GM18909 (cell line): ENCODE data around the gene SOX21.
"Not testable (repeated sequence)": the region's sequence is repeated elsewhere in the genome, so short reads cannot be mapped to it uniquely, and the experiment has no call there.

Experiments
- ATAC-seq: cut with Tn5 transposase; IDR thresholded peaks from one replicate; pipeline ENCODE4 v1.9.1; 2021; ENCODE audit warnings: mild to moderate bottlenecking; ENCODE audit not compliant: unreplicated experiment, poor library complexity

The SOX21 gene

DNA sequence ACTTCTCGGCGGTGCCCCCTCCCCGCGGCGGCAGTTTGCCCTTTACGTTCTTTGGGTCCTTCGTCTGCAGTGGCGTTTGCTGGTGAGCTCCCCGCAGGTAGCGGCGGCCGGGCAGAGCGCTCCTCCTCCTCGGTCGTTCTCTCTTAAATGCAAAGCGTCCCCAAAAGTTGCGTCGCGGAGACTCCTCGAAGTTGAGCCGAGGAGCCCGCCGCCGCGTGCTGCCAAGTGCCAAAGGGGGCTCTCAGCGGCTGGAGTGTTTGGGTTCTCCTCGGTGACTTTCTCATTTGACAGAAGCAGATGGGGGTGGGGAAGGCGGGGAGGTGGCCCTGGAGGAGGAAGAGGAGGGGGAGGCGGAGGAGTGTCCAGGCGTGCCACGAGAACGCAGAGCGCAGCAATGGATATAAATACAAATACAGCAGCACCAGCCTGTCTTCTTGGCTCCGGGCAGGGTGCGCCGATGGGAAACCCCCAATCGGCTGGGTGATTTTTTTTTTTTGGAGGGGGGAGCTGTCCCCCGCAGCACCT is at the start of gene SOX21:
SOX21 (minus strand) TSS at position 259 of the 525 bp plus-strand sequence. CDS start 496 bp downstream, outside the sequence.
- ATAC-seq = no peak

DNA sequence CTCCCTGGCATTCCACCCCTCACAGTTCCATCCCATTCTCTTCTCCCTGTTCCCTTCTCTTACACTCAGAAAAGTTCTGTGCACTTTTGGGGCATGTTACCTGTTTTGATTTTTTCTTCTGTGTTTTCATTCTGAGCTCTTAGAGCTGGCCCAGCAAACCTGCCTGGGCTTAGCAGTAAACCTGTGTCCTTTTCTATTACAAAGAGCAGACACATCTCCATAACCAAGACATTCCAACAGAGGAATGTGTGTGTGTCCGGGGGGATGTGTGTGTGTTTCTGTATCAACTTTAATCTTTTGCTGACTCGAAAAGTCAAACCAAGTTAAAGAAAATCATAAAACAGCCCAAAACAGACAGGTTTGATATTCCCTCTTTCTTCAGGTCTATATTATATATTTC is 49.1 kb upstream of the SOX21 start:
- ATAC-seq = no peak

DNA sequence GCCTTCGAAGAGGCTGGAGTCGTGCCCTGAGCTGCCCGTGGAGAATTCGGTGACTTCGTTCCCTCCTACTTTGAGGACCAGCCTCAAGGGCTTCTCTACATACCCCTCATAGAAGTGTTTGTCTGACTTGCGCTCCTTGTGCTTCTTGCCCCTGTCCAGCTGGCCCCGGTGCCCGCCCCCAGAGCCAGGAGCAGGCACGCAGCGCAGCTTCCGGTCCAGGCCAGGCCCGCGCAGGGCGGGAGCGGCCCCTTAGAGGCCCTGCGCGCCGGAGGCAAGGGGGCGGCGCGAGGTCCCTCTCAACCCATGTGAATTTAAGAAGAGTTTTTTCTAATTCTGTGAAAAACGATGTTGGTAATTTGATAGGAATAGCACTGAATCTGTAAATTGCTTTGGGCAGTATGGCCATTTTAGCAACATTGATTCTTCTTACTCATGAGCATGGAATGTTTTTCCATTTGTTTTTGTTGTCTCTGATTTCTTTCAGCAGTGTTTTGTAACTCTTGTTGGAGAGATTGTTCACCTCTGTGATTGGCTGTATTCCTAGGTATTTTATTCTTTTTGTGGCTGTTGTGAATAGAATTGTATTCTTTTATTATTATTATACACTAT is 46.9 kb upstream of the SOX21 start:
- ATAC-seq = no peak

DNA sequence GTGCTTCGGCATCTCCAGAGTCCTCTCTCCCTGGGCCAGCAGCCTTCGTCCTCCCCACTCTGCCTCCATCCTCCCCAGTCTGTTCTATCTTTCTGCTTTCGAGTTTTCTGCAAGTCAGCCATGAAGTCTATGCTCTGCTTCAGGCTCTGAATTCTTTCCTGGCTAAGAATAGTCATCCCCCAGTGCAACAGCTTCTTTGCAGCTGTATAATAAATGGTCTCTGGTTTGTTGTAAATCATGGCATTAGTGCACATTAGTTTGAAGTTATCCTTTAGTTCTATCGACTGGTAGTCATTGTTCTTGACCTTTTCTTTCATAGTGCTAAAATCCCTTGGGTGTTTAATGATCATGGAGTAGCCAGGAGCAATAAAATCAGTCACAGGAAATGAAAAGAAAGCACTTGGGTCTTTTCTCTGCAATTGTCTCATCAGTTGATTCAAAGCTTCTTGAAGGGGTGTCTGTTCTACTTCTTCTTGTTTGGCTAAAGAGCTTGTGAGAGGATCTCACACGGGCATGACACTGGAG is 46.2 kb upstream of the SOX21 start:
- ATAC-seq = no peak

DNA sequence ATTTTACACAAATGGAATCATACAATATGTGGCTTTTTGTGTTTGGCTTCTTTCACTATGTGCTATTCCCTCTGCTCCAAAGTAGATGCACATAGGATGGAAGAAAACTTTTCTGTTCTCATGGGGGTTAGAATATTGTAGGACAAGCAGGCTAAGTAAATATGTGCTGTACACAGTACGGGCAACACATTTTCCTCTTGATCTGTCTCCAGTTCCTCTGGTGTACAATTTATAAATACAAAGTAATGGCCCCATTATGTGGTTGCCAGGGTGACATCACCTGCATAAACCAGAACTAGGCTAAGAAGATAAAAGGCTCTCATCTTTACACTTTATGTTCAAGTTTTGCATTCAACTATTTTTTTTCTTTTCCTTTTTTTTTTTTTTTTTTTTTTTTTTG is 41.0 kb upstream of the SOX21 start:
- ATAC-seq = no peak

DNA sequence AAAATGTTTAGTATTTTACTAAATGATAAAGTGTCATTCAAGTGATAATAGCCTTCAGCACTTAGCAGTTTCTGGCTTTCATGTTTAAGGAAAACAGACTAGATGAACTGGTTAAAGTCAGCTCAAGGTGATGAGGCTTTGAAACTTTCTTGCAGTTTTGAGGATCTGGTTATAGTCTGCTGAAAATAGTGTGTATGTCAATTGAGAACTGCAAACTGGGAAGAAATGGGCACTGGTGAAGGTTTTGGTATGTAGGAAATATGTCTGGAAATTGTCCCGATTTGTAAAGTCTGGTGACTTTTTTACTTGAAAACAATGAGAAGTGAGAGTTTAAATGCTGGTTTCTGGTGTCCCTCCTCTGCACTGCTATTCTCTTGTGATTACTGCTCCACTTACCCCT is 36.8 kb upstream of the SOX21 start:
- ATAC-seq = no peak

DNA sequence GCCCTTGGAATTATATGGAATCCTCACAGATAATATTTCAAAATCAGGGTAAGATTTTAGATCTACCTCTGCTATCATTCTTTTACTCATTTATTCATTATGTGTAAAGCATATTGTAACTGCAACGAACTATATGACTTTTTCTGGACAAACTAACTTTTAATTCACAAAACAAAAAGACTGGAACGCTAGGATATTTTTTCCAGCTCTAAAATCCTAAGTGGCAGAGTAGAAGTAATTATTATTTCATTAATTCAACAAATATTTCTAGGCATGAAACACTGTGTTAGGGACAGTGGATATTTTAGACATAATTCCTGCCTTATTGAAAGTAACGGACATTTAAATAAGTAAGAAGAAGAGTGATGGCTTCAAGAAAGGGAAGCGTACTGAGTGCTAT is 26.9 kb upstream of the SOX21 start:
- no peak for ATAC-seq

DNA sequence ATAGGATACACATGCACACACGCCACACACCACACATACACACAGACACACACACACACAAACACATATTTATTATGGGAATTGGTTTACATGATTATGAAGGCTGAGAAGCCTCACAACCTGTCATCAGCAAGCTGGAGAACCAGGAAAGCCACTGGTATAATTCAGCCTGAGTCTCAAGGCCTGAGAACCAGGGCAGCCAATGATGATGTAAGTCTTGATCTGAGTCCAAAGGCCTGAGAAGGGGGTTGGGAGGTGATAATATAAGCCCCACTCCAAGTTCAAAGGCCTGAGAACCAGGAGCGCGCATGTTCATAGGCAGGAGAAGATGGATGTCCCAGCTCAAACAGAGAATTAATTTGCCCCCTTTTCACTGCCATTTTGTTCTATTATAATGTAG is 18.7 kb upstream of the SOX21 start:
- no peak for ATAC-seq

DNA sequence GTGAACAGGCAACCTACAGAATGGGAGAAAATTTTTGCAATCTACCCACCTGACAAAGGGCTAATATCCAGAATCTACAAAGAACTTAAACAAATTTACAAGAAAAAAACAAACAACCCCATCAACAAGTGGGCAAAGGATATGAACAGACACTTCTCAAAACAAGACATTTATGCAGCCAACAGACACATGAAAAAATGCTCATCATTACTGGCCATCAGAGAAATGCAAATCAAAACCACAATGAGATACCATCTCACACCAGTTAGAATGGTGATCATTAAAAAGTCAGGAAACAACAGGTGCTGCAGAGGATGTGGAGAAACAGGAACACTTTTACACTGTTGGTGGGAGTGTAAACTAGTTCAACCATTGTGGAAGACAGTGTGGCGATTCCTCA is 17.6 kb upstream of the SOX21 start:
- ATAC-seq = not testable (repeated sequence)

DNA sequence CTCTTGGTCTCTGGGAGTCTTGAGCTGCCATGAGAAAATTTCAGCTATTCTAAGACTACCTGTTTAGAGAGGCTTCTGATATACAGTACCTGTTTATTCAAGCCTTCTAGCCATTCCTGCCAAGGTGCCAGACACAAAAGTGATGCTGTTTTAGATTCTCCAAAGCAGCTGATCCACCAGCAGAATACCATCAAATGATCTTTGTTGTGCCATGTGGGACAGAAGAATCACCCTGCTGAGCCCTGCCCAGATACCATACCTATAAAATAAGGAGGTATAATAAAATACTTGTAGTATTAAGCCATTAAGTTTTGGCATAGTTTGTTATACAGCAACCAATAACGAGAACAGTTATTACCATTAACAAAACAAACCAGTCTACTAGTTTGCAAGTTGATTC is 14.1 kb upstream of the SOX21 start:
- no peak for ATAC-seq

DNA sequence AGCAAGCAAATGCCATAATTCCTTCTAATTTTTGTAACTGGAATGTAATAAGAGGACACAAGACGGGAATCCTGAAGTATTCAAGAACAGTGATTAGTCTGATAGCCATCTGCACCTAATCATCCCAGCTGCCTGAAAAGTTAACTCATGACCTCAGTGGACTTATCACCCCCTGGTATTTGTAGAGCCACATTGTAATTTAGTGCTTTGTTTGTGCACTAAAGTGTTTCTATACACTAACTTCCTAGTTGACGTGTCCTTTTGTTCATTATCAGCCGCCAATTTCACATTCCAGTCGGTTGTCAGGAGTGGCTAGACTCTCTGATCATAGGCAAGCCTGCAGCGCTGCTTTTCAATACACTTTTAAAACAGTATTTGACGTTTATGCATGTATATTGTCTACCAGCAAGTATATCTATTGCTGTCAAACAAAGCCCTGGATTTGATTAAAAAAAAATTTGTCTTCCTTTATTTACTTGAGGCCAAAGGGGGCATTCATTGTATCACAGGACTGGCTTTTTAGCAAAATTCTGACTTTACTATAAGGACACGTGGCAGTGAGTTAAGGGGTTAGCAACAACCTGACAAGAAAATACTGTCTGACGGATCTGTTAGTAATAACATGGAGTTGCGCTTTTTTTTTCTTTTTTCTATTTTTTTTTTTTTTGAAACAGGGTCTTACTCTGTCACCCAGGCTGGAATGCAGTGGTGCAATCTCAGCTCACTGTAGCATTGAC is 10.4 kb upstream of the SOX21 start:
- no peak for ATAC-seq

DNA sequence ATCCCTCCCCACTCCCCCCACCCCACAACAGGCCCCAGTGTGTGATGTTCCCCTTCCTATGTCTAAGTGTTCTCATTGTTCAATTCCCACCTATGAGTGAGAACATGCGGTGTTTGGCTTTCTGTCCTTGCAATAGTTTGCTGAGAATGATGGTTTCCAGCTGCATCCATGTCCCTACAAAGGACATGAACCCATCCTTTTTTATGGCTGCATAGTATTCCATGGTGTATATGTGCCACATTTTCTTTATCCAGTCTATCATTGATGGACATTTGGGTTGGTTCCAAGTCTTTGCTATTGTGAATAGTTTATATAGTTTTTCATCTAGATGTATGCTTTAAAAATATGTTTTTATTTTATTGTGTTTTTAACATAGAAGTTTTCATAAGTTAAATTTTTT is 6.4 kb upstream of the SOX21 start:
- not testable (repeated sequence) for ATAC-seq

DNA sequence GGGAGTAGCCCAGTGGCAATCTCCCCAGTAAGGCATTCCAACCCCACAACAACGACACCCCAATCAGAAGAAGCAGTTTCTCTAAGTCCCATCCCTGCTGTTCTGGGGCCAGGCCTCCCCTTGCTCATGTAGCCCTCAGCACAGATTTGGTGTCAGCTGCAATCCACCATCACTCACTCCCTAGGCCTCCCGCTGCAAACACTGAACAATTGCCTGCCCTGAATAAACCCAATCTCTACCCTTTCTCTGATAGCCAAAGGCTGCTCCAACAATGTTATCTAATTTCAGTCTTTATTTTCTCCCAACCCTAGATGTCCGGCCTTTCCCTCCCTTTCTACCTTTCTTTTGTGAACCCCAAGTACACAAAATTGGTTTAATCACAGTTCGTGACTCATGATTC is 5.6 kb upstream of the SOX21 start:
- no peak for ATAC-seq

DNA sequence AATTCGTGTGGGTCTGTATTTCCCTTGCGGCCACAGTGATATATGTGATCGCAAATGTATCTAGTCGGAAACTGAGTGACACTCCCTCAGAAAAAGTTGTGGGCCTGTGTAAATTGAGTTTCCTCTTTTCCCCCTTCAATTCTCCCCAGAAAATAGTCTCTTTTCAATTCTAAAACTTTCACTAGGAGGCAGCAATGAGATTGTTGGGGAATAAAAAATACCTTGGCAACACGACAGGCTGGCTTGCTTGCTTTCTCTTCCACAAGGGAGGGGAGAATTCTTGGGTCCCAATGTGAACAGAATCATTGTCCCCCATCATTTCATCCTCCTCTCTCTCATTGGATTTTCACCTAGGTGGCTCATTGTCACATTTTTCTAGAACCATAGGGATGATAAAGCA is 3.7 kb upstream of the SOX21 start:
- no peak for ATAC-seq

DNA sequence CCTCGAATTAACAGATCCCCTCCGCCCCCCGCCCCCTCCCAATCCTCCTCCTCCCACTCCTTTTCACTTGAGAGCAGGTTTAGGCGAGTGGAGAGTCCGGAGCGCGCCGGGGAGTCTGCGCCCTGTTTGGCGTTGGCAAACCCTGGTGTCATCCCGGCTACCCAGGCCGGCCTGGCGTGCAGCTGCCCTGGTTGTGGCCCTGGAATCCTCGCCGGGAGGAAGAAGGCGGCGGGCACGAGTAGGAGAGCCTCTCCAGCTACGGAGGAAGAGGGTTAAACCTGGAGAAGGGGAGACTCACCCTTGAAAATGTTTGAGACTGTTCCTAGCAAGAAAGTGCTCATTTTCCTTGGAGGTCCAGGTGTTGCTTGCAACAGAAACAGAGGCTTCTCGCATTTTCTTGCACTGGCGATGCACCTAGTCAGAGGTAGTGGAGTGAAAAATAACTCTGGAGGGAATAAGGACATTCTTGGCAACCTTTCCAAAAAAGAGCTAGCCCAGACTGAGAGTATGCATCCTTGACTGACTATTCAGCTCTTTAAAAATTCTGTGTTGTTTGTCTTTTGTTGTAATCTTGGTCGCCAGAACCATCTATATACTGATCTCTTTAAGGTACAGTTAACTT is 1.3 kb upstream of the SOX21 start:
- no peak for ATAC-seq

DNA sequence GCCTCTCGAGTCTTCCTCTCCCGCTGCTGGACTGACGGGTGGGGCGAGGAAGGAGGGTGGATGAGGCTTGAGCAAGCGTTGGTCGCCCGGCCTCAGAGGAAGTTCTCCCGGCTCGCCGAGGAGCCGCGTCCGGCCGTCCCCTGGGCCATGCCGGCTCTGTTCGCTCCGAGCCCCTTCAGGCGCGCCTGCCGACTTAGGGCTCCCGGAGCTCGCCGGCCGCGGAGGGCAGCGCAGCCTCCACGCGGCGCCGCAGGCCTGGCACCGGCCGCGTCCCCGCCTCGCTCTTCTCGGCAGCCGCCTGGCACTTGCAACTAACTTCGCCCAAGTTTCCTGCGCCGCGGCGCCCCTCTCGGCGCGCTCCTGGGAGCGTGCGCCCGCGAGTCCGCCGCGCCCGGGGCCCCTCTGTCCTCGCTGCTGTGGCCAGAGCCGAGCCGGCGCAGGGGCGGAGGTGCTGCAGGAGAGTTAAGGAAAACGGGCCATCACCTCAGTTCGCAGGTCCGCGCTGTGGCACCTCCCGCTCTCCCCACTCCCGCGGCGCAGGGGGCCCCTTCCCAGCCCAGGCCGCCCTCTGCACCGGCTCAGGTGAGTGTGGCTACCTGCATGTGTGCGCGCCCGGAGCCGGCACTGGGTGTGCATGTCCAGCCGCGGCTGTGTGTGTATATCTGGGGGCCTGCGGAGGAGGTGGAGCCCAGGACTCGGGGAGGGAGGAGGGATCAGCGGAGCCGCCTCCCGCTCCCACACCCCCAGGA is 641 bp upstream of the SOX21 start:
- no peak for ATAC-seq

DNA sequence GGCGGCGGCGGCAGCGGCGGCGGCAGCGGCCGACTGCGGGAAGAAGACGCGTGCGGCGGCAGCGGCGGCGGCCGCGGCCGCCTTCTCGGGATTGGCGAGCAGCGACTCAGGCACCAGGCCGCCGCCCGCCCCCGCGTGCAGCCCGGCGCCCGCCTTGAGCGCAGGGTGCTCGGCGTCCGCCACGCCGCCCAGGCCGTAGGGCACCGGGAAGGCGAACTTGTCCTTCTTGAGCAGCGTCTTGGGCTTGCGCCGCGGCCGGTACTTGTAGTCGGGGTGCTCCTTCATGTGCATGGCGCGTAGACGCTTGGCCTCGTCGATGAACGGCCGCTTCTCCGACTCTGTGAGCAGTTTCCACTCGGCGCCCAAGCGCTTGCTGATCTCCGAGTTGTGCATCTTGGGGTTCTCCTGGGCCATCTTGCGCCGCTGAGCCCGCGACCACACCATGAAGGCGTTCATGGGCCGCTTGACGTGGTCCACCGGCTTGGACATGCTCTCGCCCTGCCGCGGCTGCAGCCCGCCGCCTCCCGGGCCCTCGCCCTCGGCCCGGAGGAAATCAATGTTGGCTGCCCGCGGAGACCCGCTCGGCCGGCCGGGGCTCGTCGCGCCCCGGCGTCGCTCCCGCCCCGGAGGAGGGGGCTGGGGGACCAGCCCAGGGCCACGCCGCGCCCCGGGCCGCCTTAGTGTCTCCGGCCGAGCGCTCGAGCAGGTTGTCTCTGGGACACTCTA is 621 bp downstream of the SOX21 start:
- ATAC-seq = peak; percentile 34

DNA sequence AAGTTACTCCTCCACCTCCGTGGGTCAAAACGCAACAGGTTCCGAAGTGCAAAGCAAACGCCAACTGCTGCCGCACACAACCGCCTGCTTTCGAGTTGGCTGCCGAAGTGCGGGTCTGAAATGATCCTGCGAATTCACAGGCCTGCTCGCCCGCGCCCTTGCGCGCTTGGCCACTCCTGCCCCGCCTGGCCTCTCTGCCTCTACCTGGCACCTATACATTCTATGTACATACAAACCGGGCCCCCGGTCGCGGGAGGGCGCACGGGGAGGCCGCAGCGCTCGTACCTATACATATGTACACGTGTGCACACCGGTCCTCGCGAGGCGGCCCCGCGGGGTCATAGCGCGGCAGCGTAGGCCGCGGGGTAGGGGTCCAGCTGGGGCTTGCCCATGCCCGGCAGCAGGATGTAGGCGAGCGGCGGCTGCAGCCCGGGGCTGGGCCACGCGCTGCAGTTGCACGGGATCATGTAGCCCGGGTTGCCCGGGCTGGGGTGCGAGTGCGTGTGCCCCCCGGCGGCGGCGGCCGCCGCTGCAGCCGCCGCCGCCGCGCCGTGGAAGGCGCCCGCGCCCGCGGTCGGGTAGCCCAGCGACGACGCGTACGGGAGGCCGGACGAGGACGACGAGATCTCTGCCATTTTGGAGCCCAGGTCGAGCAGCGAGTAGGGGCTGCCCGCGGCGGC is 1.3 kb downstream of the SOX21 start:
- ATAC-seq = peak; percentile 53

DNA sequence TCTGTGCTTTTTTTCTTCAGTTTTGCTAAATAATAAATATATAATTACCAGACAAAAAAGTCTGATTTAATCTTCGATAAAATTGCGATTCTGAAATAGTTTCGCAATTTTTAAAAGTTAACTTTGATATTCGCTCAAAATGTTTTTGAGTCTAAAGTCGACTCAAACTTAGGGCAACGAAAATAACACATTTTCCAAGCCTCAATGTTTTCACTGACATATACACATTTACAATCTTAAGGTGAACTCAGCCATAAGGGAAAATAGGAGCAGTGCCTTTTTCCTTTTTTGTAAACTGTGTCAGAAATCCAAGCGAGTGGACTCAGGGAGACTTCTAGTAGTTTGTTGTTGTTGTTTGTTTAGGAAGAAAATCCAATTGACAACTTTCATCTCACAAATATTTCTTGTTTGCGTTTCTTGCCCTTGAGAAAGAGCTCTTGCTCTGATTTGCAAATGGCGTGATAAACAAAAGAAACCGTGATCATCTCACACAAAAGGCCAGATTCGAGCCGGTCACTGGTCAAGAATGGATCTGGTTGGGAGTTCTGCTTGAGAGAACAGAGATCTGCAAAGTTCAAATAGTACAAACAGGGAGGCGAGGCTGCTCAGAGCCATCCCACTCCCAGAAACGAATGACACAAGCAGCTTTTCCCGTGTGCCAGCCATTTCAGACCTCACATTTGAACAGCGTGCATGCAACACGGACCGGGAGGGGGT is 2.1 kb downstream of the SOX21 start:
- ATAC-seq = no peak
